GM21529 (cell line): Measurements from ENCODE around the gene RMND5A.

ENCODE experiments used
- ATAC-seq: cut with Tn5 transposase; IDR thresholded peaks from one replicate; pipeline ENCODE4 v1.9.1; 2021; ENCODE audit not compliant: unreplicated experiment

Gene RMND5A

GRCh38 chr2:86790134-86790675 is 70.1 kb downstream of the RMND5A start:
- ATAC-seq, result no peak

GRCh38 chr2:86790676-86791572 is 70.8 kb downstream of the RMND5A start, which contains the start of gene CD8A:
Gene CD8A (minus strand): TSS chr2:86790913. CDS start chr2:86790825, 88 bp downstream.
- no peak for ATAC-seq

- no peak for ATAC-seq
Observed at GRCh38 chr2:86791573-86791972, 71.5 kb downstream of the RMND5A start.

GRCh38 chr2:86793752-86794151 is 73.7 kb downstream of the RMND5A start:
- ATAC-seq, result no peak

- ATAC-seq, result no peak
Observed at GRCh38 chr2:86794861-86795260, 74.8 kb downstream of the RMND5A start.

- no peak for ATAC-seq
Observed at GRCh38 chr2:86800856-86801567, 80.9 kb downstream of the RMND5A start.

GRCh38 chr2:86806059-86806857 is 86.2 kb downstream of the RMND5A start:
- no peak for ATAC-seq

- ATAC-seq, result no peak
Observed at GRCh38 chr2:86807133-86807467, 87.0 kb downstream of the RMND5A start.

GRCh38 chr2:86807468-86808275 is 87.6 kb downstream of the RMND5A start:
- ATAC-seq, result peak; percentile 32

- peak; percentile 94 for ATAC-seq
Observed at GRCh38 chr2:86808315-86809161, 88.4 kb downstream of the RMND5A start.

GRCh38 chr2:86809481-86810121 is 89.5 kb downstream of the RMND5A start:
- ATAC-seq, result no peak

GRCh38 chr2:86815611-86816010 is 95.5 kb downstream of the RMND5A start:
- no peak for ATAC-seq

GRCh38 chr2:86818114-86818801 is 98.2 kb downstream of the RMND5A start:
- ATAC-seq, result no peak

- ATAC-seq, result no peak
Observed at GRCh38 chr2:86818957-86819356, 98.9 kb downstream of the RMND5A start.

GRCh38 chr2:86821306-86821705 is 101.2 kb downstream of the RMND5A start:
- ATAC-seq, result no peak

- ATAC-seq, result no peak
Observed at GRCh38 chr2:86821842-86822241, 101.8 kb downstream of the RMND5A start.

GRCh38 chr2:86822668-86823345 is 102.7 kb downstream of the RMND5A start:
- ATAC-seq, result no peak
